ENCODE measurements around the gene KRTAP5-2.
A peak's percentile ranks its signal among the peaks of the same experiment; 100 is the strongest.

DNA sequence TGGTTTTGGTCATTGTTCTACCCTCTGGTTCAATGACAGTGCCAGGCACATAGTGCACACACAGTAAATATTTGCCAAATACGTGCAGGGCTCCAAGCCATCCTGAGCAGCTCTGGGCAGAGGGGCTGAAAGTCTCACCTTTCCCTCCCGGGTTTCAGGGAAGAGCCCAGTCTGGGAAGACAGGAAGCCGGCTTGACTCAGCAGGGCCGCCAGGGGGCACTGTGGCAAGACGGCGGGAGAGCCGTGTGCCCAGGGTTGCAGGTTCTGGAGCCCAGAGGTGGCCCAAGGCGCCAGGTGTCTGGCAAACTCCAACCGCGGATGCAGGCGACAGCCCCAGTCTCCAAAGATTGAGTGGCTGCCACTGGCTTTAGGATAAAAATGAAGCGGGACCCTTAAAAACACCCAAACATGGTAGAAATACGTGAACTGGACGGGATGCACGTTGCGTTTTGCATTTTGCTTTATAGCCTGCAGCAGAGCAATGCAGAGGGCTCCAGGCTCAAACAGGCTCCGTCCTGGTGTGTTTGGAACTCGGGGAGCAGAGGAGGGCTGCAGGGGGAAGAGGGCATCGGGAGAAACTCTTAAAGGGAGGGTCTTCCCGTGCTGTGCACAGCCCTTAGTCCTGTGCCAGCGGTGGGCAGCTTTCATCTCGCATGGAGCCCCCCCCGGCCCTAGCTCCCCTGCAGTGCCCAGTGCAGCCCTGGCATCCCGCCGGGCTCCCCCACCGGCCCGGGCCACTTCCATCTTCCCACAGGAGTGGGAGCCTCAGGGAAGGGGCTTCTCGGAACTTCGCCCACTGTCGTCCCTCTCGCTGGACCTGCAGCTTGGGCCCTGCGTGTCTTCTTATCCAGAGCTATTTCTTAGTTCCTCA is 42.2 kb upstream of the KRTAP5-2 start:
- TF ChIP-seq, protein P1, sequence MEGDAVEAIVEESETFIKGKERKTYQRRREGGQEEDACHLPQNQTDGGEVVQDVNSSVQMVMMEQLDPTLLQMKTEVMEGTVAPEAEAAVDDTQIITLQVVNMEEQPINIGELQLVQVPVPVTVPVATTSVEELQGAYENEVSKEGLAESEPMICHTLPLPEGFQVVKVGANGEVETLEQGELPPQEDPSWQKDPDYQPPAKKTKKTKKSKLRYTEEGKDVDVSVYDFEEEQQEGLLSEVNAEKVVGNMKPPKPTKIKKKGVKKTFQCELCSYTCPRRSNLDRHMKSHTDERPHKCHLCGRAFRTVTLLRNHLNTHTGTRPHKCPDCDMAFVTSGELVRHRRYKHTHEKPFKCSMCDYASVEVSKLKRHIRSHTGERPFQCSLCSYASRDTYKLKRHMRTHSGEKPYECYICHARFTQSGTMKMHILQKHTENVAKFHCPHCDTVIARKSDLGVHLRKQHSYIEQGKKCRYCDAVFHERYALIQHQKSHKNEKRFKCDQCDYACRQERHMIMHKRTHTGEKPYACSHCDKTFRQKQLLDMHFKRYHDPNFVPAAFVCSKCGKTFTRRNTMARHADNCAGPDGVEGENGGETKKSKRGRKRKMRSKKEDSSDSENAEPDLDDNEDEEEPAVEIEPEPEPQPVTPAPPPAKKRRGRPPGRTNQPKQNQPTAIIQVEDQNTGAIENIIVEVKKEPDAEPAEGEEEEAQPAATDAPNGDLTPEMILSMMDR (IDR thresholded peaks at IDR 0.05) = peak in 1 of 2 donors; percentile 80
- no peak for TF ChIP-seq EP300 (IDR thresholded peaks at IDR 0.05)

Measured in suprapubic skin (tissue), 3 donors.